SK-N-SH (cell line): ENCODE data around the gene EIF3K. TPM values are rescaled to one million over a fixed set of nuclear protein-coding genes. Genes with fewer than 3 reads are reported as not detected.

ENCODE experiments used
- CTCF ChIA-PET: fragments of 300-600, 350-600 bp; formaldehyde crosslinking; extraction: SDS; loops from one replicate; lab custom pipeline; 2021; lab: Yijun Ruan, JAX
- POLR2A ChIA-PET: fragments of 350-600 bp; sonication (Branson Sonifier 250); formaldehyde crosslinking; extraction: SDS; loops from one replicate; lab custom pipeline; 2020; ENCODE audit warnings: antibody characterized with exemption, inconsistent platforms; lab: Yijun Ruan, JAX
- DNase-seq: peaks from one replicate; pipeline ENCODE4 v3.0.0; 2012
- H2AFZ ChIP-seq: fragments of 200-600 bp; sonication (generic); 2 replicates; pipeline ENCODE4 v1.8.1; 2016; ENCODE audit warnings: antibody characterized with exemption, mild to moderate bottlenecking, low read depth
- H3F3A ChIP-seq: fragments of 200-600 bp; sonication (generic); replicated peaks from 2 replicates; pipeline ENCODE3; 2016; ENCODE audit warnings: antibody characterized with exemption, mild to moderate bottlenecking; ENCODE audit not compliant: insufficient read depth
- H3K27ac ChIP-seq, 2 experiments: fragments of 200-500 bp in 1 of 2; fragments of 200-600 bp in 1 of 2; sonication (Bioruptor generic) in 1 of 2; sonication (generic), shearing (Covaris generic) in 1 of 2; 2 replicates each; pipeline versions ENCODE4 v1.5.1 to v1.6.1; 2014 to 2016; ENCODE audit warnings: low read depth in 2 of 2, inconsistent platforms in 1 of 2, low read length in 1 of 2, mild to moderate bottlenecking in 1 of 2, mixed read lengths in 1 of 2
- H3K27me3 ChIP-seq: fragments of 200-600 bp; sonication (generic), shearing (Covaris generic); 2 replicates; pipeline ENCODE4 v1.6.1; 2016; ENCODE audit warnings: mixed run types; ENCODE audit not compliant: insufficient read depth
- H3K36me3 ChIP-seq, 2 experiments: fragments of 200-500 bp in 1 of 2; fragments of 200-600 bp in 1 of 2; sonication (Bioruptor generic) in 1 of 2; sonication (generic) in 1 of 2; replicated peaks in 1 of 2; 2 replicates each; pipeline versions ENCODE3 to v1.5.1; 2014 to 2016; ENCODE audit warnings: low read length in 1 of 2, mild to moderate bottlenecking in 1 of 2; ENCODE audit not compliant: insufficient read depth in 2 of 2, control insufficient read depth in 1 of 2
- H3K4me1 ChIP-seq, 2 experiments: fragments of 200-500 bp in 1 of 2; fragments of 200-600 bp in 1 of 2; sonication (Bioruptor generic) in 1 of 2; sonication (generic), shearing (Covaris generic) in 1 of 2; 2 replicates each; pipeline versions ENCODE4 v1.5.1 to v1.6.1; 2014 to 2016; ENCODE audit warnings: low read depth in 1 of 2, low read length in 1 of 2, mixed run types in 1 of 2; ENCODE audit not compliant: insufficient read depth in 2 of 2, control insufficient read depth in 1 of 2
- H3K4me2 ChIP-seq: fragments of 200-600 bp; sonication (generic), shearing (Covaris generic); 2 replicates; pipeline ENCODE4 v1.6.1; 2017; ENCODE audit warnings: mixed run types
- H3K4me3 ChIP-seq, 2 experiments: fragments of 200-500 bp in 1 of 2; fragments of 200-600 bp in 1 of 2; sonication (Bioruptor generic) in 1 of 2; sonication (generic), shearing (Covaris generic) in 1 of 2; 2 replicates each; pipeline versions ENCODE4 v1.5.1 to v1.8.1; 2014 to 2016; ENCODE audit warnings: low read depth in 2 of 2, inconsistent platforms in 1 of 2, low read length in 1 of 2, mild to moderate bottlenecking in 1 of 2, mixed read lengths in 1 of 2, moderate library complexity in 1 of 2
- H3K79me2 ChIP-seq: fragments of 200-600 bp; sonication (generic); 2 replicates; pipeline ENCODE4 v1.8.1; 2017; ENCODE audit warnings: mild to moderate bottlenecking; ENCODE audit not compliant: insufficient read depth
- H3K9ac ChIP-seq: fragments of 200-600 bp; sonication (generic); 2 replicates; pipeline ENCODE4 v1.6.1; 2017; ENCODE audit warnings: mixed run types
- H3K9me2 ChIP-seq: fragments of 200-600 bp; sonication (generic); 2 replicates; pipeline ENCODE4 v1.6.1; 2017; ENCODE audit warnings: mixed run types
- H3K9me3 ChIP-seq: fragments of 200-600 bp; sonication (generic); 2 replicates; pipeline ENCODE4 v1.6.1; 2017; ENCODE audit warnings: mixed run types, mild to moderate bottlenecking, moderate library complexity
- H4K20me1 ChIP-seq: fragments of 200-600 bp; sonication (generic); 2 replicates; pipeline ENCODE4 v1.6.1; 2017; ENCODE audit warnings: mild to moderate bottlenecking, mixed run types; ENCODE audit not compliant: insufficient read depth
- CHD2 ChIP-seq: fragments of 150-350 bp; IDR thresholded peaks from 2 replicates; pipeline ENCODE4 v1.6.1; 2018; ENCODE audit warnings: low read length; ENCODE audit not compliant: partially characterized antibody
- CTCF ChIP-seq: fragments of 200-600 bp; sonication (generic); IDR thresholded peaks from 2 replicates; pipeline ENCODE4 v1.6.1; 2017; ENCODE audit warnings: antibody characterized with exemption, mild to moderate bottlenecking, moderate library complexity
- EP300 ChIP-seq, 2 experiments: IDR thresholded peaks; 2 replicates each; pipeline versions ENCODE4 v1.4.0 to v1.6.1; 2012; ENCODE audit warnings: borderline replicate concordance in 1 of 2, low read depth in 1 of 2, low read length in 1 of 2
- FOSL2 ChIP-seq: IDR thresholded peaks from 2 replicates; pipeline ENCODE4 v1.4.0; 2012; ENCODE audit warnings: low read depth, mild to moderate bottlenecking, moderate library complexity, borderline replicate concordance
- FOXJ3 ChIP-seq: sonication (generic); formaldehyde crosslinking; IDR thresholded peaks from 2 replicates; pipeline ENCODE4 v1.5.1; 2020; ENCODE audit warnings: mild to moderate bottlenecking, missing genetic modification reagents
- GABPA ChIP-seq: IDR thresholded peaks from 2 replicates; pipeline ENCODE4 v1.4.0; 2012; ENCODE audit warnings: low read depth, mild to moderate bottlenecking
- GATA2 ChIP-seq: sonication (generic); formaldehyde crosslinking; IDR thresholded peaks from 2 replicates; pipeline ENCODE4 v1.5.0; 2020; ENCODE audit warnings: mild to moderate bottlenecking, missing genetic modification reagents
- IRF3 ChIP-seq: fragments of 150-350 bp; IDR thresholded peaks from 2 replicates; pipeline ENCODE4 v1.6.1; 2016; ENCODE audit warnings: mild to moderate bottlenecking, low read depth, low read length
- JUND ChIP-seq: IDR thresholded peaks from 2 replicates; pipeline ENCODE4 v1.4.0; 2012
- MEF2A ChIP-seq: IDR thresholded peaks from 2 replicates; pipeline ENCODE4 v1.4.0; 2012; ENCODE audit warnings: low read depth, borderline replicate concordance
- MXI1 ChIP-seq: IDR thresholded peaks from 2 replicates; pipeline ENCODE4 v1.6.1; 2012; ENCODE audit warnings: mild to moderate bottlenecking, low read depth, low read length, improper control_type of control experiment
- POLR2AphosphoS5 ChIP-seq: IDR thresholded peaks from 2 replicates; pipeline ENCODE4 v1.6.1; 2012; ENCODE audit warnings: low read depth, low read length
- RAD21 ChIP-seq: IDR thresholded peaks from 2 replicates; pipeline ENCODE4 v1.6.1; 2012; ENCODE audit warnings: mild to moderate bottlenecking, low read length
- RCOR1 ChIP-seq: fragments of 150-350 bp; IDR thresholded peaks from 2 replicates; pipeline ENCODE4 v1.6.1; 2017; ENCODE audit warnings: antibody characterized with exemption, low read length
- REST ChIP-seq: IDR thresholded peaks from 2 replicates; pipeline ENCODE4 v1.6.1; 2012; ENCODE audit warnings: mild to moderate bottlenecking, low read depth, low read length, moderate library complexity
- RFX5 ChIP-seq: IDR thresholded peaks from 2 replicates; pipeline ENCODE4 v1.6.1; 2012; ENCODE audit warnings: mild to moderate bottlenecking, improper control_type of control experiment, low read length
- TCF12 ChIP-seq: IDR thresholded peaks from 2 replicates; pipeline ENCODE4 v1.4.0; 2012
- USF2 ChIP-seq: fragments of 150-350 bp; IDR thresholded peaks from 2 replicates; pipeline ENCODE4 v1.6.1; 2017; ENCODE audit warnings: antibody characterized with exemption, low read length, low read depth, borderline replicate concordance
- YY1 ChIP-seq: IDR thresholded peaks from 2 replicates; pipeline ENCODE4 v1.4.0; 2012; ENCODE audit warnings: low read depth, mild to moderate bottlenecking
- ZBTB33 ChIP-seq: IDR thresholded peaks from 2 replicates; pipeline ENCODE4 v1.4.0; 2012; ENCODE audit warnings: low read depth, borderline replicate concordance
- WGBS: methylation state at CpG from one replicate; pipeline ENCODE4 v1.1.6; 2017; ENCODE audit warnings: low lambda C conversion rate; 5-methylcytosine and 5-hydroxymethylcytosine counted together
- polyA plus RNA-seq, 3 experiments: library from polyadenylated mRNA; depleted of rRNA; stranded (reverse); fragments of >200 nt; gene quantifications; 2 replicates each; pipeline ENCODE4 v1.2.3, GENCODE V29; 2012
- TF ChIP-seq, protein P1 (sequence below): IDR thresholded peaks from 2 replicates; pipeline ENCODE4; 2012

EIF3K gene
- polyA plus RNA-seq, 1 of the 3 experiments (the other 2 are of a cell fraction) = 484 TPM

DNA sequence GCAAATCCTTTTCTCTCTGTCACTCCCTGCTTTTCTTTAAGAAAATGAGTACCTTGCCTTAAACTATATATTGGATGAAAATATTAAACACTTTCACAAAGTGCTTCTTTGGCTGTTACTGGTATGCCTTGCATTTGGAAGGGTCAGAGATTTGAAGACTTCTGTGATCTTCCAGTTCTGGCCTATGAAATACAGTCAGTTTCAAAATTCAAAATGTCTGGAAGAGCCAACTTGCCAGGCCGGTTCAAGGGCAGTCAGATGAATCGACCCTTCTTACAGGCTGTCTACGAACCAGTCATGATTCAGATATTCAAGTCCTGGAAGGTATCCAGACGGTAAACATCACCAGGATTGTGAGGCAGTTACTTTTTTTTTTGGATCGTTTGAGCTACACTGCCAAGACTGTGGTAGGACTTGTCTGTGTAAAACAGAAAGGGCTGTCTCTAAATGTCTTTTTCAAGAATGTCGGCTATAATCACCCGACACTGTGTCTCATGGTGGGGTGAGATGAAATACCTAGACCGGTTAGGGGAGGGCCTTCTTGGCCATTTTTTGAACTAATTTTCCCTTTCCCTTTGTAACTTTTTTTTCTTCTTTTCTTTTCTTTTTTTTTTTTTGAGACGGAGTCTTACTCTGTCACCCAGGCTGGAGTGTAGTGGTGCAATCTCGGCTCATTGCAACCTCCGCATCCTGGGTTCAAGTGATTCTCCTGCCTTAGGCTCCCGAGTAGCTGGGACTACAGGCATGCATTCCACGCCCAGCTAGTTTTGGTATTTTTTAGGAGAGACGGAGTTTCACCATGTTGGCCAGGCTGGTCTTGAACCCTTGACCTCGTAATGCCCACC lies 39.7 kb downstream of the EIF3K start:
- Histone ChIP-seq H3K9me2 (no peaks in the 10 kb centered on the region), H3K4me3 (peak overlapping the region in 1 of 2 experiments; percentile 50; a peak in 3 of 4 replicates), H3K36me3 (peaks cover 6 to 16% of the 10 kb centered on the region in 2 experiments), H3K27ac (peak overlapping the region; percentile 84 to 99), H3K9me3 (no peaks in the 10 kb centered on the region), H3K79me2 (peaks cover 95% of the 10 kb centered on the region), H3K4me1 (peaks cover 12 to 60% of the 10 kb centered on the region in 2 experiments), H3F3A (peaks cover 53% of the 10 kb centered on the region), H3K4me2 (peak overlapping the region; percentile 84), H2AFZ (no peak overlapping the region), H4K20me1 (peaks cover 5% of the 10 kb centered on the region; the same call in 1 of the 2 replicates), H3K9ac (peak overlapping the region; percentile 83), H3K27me3 (no peaks in the 10 kb centered on the region)
- DNase-seq = no peak
- ChIA-PET POLR2A (no interaction called here), CTCF (interaction anchor here (0.7 to 1.6 kb wide), 2 partner anchors 61 to 115 kb away, joined by 3 read pairs; no protein-coding TSS in a partner anchor)
- 22% methylated on average over 15 of the region's 15 CpGs for WGBS
- TF ChIP-seq USF2 (no peak), RCOR1 (no peak), CTCF (no peak), MEF2A (no peak), IRF3 (no peak), EP300 (IDR thresholded peaks at IDR 0.05; ENCODE audit: borderline replicate concordance in 1 of 2, low read depth in 1 of 2, low read length in 1 of 2) (peak in 1 of 2 experiments; percentile 84; a peak in 2 of 4 replicates), POLR2AphosphoS5 (0 out of 2 replicates have a peak, but pooled peaks have one; percentile 58), TCF12 (peak; percentile 83), YY1 (peak; percentile 65; the same call in 1 of the 2 replicates), GABPA (no peak), FOXJ3 (no peak), RAD21 (no peak), ZBTB33 (no peak), REST (no peak), MXI1 (no peak), FOSL2 (peak; percentile 84), RFX5 (no peak), JUND (peak; percentile 76), CHD2 (no peak), GATA2 (CRISPR knock-in tag) (no peak)
- TF ChIP-seq, protein P1, sequence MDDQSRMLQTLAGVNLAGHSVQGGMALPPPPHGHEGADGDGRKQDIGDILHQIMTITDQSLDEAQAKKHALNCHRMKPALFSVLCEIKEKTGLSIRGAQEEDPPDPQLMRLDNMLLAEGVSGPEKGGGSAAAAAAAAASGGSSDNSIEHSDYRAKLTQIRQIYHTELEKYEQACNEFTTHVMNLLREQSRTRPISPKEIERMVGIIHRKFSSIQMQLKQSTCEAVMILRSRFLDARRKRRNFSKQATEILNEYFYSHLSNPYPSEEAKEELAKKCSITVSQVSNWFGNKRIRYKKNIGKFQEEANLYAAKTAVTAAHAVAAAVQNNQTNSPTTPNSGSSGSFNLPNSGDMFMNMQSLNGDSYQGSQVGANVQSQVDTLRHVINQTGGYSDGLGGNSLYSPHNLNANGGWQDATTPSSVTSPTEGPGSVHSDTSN = peak; percentile 59
